Sigmoid colon (tissue), 4 donors: ENCODE data around the gene C12orf57.

Source experiments
- CTCF ChIP-seq, 4 experiments: fragments of 450-650 bp in 3 of 4; fragments of 200-600 bp in 1 of 4; IDR thresholded peaks; one replicate each; pipeline ENCODE4 v1.5.1; 2016 to 2019; ENCODE audit warnings: antibody characterized with exemption in 4 of 4, mild to moderate bottlenecking in 3 of 4, moderate library complexity in 2 of 4
- POLR2A ChIP-seq, 2 donors: fragments of 450-650 bp; IDR thresholded peaks; one replicate each; pipeline ENCODE4 v1.6.1; 2016; ENCODE audit warnings: antibody characterized with exemption in 2 of 2, mild to moderate bottlenecking in 2 of 2, moderate library complexity in 2 of 2
- POLR2AphosphoS5 ChIP-seq, 4 donors: sonication (generic); formaldehyde crosslinking; IDR thresholded peaks; one replicate each; pipeline ENCODE4 v1.6.1; 2017; ENCODE audit warnings: antibody characterized with exemption in 4 of 4

- TF ChIP-seq CTCF (IDR thresholded peaks at IDR 0.05) (no peak), POLR2A (IDR thresholded peaks at IDR 0.05) (no peak), POLR2AphosphoS5 (IDR thresholded peaks at IDR 0.05) (no peak)
Measured at GRCh38 chr12:6915789-6916285, 28.0 kb upstream of the C12orf57 start.
